HG03521 (cell line): ENCODE data around the gene PLPP6.
"Not testable (repeated sequence)": the region's sequence is repeated elsewhere in the genome, so short reads cannot be mapped to it uniquely, and the experiment has no call there.

Experiments
- ATAC-seq: cut with Tn5 transposase; IDR thresholded peaks from one replicate; pipeline ENCODE4 v1.9.1; 2021; ENCODE audit warnings: mild to moderate bottlenecking, moderate library complexity; ENCODE audit not compliant: unreplicated experiment

Gene PLPP6

DNA sequence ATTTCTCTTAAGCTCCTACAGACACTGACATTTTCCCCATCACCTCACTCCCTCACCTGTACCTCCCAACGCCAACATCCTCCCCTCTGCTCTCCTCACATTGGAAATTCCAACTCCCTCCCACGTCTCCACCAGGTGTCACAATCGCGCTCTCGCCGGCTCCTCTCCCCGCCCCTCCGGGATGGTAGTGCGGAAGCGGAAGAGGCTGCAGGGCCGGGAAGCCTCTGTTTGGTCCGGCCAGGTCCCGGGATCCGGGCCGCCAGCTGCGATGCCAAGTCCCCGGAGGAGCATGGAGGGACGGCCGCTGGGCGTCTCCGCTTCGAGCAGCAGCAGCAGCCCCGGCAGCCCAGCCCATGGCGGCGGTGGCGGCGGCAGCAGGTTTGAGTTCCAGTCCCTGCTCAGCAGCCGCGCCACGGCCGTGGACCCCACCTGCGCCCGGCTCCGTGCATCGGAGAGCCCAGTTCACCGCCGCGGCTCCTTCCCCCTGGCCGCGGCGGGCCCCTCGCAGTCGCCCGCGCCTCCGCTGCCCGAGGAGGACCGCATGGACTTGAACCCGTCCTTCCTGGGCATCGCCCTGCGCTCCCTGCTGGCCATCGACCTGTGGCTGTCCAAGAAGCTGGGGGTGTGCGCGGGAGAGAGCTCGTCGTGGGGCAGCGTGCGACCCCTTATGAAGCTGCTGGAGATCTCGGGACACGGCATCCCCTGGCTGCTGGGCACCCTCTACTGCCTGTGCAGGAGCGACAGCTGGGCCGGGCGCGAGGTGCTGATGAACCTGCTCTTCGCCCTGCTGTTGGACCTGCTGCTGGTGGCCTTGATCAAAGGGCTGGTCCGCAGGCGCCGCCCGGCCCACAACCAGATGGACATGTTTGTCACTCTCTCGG, at the start of gene PLPP6:
PLPP6 (plus strand) TSS at position 187 of the 881 bp plus-strand sequence; CDS start at position 269, 82 bp downstream.
- ATAC-seq, result peak; percentile 62

DNA sequence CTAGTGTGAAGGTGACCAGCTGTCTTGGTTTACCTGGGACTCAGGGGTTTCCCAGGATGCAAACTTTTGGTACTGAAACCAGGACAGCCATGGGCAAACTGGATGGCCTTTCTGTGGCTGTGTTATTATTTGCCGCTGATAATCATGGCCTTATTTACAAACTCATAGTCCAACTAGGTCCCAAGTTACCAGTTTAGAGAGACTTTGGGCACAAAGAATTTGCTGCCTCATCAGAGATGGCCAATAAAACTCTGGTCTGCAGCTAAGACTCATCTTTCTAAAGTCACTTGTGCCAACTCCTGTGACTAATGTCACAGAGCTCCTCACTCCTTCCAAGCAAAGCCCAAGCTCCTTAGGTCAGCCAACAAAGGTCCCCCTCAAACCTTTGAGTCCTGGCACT, 47.5 kb upstream of the PLPP6 start:
- no peak for ATAC-seq

GRCh38 chr9:4615251-4615650, 46.8 kb upstream of the PLPP6 start:
- no peak for ATAC-seq

DNA sequence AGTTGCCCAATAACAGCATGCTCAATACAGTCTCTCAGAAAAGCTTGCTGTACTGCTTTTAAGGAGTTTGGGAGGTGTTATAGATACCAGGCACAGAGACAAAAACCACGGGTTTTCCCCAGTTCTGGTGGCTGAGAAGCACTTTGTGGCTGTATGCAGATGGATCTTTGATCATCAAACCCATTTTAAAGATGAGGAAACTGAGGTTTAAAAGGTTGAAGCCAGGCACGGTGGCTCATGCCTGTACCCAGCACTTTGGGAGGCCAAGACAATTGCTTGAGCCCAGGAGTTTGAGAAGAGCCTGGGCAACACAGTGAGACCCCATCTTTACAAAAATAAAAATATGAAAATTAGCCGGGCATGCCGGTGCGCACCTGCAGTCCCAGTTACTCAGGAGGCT, 46.3 kb upstream of the PLPP6 start:
- ATAC-seq, result no peak

DNA sequence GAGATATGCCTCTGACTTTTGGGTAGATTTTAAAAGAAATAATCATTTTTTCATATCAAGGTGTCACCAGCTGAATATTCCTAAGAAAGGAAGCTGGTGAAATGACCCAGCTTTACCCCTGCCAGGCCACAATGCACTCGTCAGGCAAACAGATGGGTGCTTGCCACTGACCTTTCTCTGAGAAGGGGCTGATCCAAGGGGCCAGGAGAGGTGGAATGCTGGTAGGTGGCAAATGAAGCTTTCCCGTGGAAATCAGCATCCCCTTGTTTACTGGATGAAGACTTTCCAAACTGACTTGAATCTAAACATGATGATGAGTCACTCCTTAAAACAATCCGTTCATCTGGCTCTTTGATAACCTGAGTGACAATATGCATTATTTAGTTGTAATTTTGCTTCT, 44.3 kb upstream of the PLPP6 start:
- no peak for ATAC-seq

DNA sequence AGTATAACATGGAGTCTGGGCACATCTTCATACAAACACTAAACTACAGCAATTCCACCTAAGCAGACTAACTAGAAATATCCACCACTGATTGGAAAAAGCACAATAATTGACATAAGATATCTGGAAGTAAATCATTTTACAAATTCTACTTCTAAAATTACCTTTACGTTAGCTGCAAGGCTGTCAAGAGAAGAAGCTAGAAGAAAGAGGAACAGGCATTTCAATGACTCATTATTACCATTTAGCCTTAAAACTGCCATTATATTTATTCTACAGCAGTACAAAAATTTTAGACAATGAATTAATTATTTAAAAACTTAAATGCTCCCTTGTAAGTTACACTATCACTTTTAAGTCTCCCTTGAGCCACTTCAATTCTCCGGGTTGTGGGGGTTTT, 43.4 kb upstream of the PLPP6 start:
- ATAC-seq, result no peak

DNA sequence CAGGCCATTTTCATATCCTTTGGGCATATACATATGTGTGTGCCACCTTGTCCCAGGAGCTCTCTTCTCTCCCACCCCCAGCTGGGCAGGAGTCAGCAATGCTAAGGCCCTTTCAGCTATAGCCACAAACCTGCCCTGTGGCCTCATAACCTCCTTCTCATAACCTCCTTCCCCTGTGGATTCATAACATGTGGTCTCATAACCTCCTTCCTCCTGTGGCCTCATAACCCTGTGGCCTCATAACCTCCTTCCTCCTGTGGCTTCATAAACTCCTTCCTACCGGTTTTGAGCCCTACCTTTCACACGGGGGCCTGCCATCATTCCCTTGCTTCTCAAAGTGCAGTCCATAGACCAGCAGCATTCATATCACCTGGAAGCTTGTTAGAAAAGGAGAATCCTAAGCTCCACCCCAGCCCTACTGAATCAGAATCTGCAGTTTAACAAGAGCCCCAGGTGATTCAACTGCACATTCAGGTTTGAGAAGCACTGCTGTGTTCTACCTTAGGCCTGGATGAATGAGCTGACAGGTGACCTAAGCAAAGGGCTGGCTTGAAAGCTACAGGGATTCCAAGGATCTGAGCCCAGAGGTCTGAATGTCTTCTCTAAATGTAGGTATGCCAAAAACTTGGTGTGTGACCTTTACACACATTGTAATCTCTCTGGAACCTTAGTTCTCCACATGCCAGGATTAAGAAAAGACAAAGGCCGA, 41.9 kb upstream of the PLPP6 start:
- ATAC-seq, result no peak

- no peak for ATAC-seq
These were observed 41.1 kb upstream of the PLPP6 start for GRCh38 chr9:4620881-4621555.

GRCh38 chr9:4622016-4622415, 40.1 kb upstream of the PLPP6 start:
- ATAC-seq, result no peak

GRCh38 chr9:4630836-4631235, 31.3 kb upstream of the PLPP6 start:
- ATAC-seq, result no peak

DNA sequence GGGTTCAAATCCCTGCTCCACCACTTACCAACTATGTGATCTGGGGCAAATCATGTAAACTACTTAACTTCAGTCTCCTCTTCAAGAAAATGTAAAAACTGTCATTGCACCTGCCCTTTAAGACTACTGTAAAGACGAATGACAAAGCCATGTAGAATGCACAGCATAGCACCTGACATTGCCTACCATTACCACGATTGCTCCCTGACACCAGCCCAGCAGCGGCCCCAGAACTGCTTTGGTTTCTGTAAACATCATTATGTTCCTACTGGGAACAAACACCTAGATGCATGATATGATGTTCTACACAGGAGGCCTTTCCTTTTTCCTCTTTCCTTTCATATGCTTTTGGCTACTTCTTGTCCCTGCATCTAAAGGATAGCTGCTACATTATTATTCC, 23.1 kb upstream of the PLPP6 start:
- ATAC-seq, result no peak

GRCh38 chr9:4639420-4639819, 22.7 kb upstream of the PLPP6 start:
- ATAC-seq, result no peak

DNA sequence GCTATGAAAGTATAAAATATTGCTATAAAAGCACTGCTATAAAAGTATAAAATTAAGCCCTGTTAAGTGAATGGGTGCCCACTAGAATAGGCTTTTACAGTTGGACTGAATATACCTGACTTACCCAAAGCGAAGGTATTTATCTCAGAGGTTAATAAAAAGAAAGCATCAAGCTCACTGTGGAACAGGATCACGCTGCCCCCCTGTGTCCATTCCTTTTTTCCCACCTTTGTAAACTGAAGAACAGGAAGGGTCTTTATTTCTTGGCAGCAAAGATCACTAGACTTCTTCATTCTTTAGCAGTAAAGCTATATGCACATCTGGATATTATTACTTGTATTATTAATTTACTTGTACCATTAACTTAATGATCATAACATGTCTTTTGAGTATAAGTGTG, 22.1 kb upstream of the PLPP6 start:
- no peak for ATAC-seq

DNA sequence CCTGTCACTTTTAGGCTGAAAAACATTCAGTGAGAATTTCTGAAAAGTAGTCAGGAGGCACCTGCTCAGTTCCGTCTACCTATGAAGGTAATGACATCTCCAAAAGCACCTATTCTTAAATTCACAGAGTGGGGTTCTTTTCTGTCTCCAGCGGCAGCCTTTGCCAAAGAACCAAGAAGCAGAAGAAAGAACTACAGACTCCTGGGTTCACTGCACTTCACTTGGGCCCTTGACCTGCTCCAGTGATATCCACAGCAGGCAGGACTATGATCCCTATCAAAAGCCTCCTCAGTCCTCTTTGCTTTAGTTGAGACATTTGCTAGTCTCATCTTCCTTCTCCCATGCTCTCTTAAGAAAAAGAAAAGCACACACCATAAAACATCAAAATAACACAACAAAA, 19.7 kb upstream of the PLPP6 start:
- ATAC-seq, result no peak

- ATAC-seq, result no peak
These were observed 8.0 kb upstream of the PLPP6 start for GRCh38 chr9:4654084-4654483.

GRCh38 chr9:4654538-4654937, 7.6 kb upstream of the PLPP6 start:
- ATAC-seq, result no peak

DNA sequence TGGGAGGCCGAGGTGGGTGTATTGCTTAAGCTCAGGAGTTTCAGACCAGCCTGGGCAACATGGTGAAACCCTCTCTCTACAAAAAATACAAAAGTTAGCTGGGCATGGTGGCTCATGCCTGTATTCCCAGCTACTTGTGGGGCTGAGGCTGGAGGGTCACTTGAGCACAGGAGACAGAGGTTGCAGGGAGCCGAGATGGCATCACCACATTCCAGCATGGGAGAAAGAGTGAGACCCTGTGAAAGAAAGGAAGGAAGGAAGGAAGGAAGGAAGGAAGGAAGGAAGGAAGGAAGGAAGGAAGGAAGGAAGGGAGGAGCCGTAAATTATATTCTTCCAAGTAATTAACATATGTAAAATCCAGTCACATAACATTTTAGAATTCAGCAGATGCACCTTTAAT, 5.9 kb upstream of the PLPP6 start:
- ATAC-seq, result not testable (repeated sequence)

DNA sequence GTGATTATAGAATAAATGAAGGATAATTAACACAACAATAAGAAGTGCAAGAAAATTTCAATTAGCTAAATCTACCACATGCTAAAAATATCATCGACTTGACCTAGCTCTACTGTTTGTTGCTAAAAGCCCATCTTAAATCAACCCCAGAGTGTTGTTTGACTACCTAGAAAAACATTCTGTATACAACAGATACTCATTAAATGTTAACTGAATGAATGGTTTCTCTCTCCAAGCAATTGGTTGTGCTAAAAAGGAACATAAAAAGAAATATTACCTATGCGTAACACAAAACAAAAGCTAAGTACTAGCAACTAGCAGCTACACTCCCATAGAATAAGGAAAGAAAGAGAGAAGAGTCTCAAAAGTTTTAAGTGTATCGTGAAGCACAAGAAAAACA, 5.5 kb upstream of the PLPP6 start:
- no peak for ATAC-seq

DNA sequence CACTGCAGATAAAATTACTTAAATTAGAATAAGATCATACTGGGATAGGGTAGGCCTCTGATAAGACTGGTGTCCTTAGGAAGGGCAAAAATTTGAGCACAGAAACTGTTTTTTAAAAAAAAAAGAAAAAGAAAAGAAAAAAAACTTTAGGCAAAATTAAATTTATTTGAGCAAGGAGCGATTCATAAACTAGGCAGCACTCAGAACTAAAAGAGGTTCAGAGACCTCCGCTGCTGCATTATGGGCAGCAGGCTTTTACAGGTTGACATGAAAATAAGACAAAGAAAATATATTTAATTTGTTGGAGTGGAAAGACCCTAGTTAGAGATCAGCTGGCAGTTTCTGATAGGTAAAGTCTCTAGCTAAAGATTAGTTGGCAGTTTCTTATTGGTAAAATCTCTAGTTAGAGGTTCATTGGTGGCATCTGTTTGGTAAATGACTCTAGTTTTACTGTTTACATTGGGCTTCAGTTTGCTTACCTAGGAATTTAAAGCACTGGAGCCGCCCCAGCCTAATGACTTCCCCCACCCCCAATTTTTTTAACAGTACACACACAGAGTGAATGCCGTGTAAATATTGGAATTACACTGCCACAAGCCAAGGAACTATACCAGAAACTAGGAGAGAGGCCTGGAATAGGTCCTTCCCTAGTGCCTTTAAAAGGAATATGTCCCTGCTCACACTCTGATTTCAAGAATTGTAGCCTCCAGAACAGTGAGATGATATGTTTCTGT, 4.5 kb upstream of the PLPP6 start:
- ATAC-seq, result no peak

- not testable (repeated sequence) for ATAC-seq
These were observed 1.4 kb upstream of the PLPP6 start for GRCh38 chr9:4660665-4661064.

DNA sequence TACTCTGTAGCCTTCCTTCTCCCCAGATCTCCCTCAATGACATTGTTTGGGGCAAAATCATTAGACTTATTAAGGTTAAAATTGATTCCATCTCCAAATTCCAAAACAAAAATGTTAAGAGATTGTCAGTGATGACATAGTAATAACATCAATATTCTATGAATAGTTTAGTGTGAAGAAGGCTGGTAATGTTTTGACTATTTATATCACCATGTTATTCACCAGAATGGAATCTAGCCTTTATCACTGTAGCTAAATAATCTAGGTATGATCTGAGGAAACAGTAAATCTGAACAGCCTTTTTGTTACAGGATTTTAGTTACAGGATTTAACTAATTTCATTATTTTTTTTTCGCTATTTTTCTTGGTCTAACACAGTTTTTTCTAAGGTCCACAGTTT, 929 bp upstream of the PLPP6 start:
- no peak for ATAC-seq
